Measurements from ENCODE around the gene STPG1. TPM values are rescaled to one million over a fixed set of nuclear protein-coding genes. Genes with fewer than 3 reads are reported as not detected.

The STPG1 gene
- total and polyA plus RNA-seq, 2 of the 13 experiments (the other 11 are each of a cell fraction or from before 2014, with no cell fraction given): 3.4 to 4.3 TPM

DNA sequence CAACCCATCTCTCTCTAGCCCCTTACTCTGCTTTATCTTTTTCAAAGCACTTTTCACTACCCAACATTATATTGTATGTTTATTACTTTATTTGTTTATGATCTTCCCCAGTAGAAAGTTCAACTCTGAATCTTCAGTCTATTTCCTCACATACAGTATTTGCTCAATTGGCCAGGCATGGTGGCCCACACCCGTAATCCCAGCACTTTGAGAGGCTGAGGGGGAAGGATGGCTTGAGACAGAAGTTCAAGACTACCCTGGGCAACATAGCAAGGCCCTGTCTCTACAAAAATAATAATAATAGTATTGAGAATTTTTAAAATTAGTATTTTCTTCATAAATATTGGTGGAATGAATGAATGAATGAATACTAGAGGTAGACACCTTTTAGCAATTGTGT lies 1.2 kb downstream of the STPG1 start:
- intact Hi-C loops (cut with micrococcal nuclease; ENCODE audit: unreplicated experiment) (loop anchor here (5.0 to 10.0 kb wide), 2 partner anchors 92 to 230 kb away; partner anchors contain the start of genes RCAN3 and SRRM1), in situ Hi-C loops (cut with HindIII; ENCODE audit: extremely low pct_ligation_motif_present, low pct_unique_long_range_greater_than_20kb) (no loop called here)
- Histone ChIP-seq H4K20me1 (ENCODE audit: insufficient read depth, low read length) (no peaks in the 10 kb centered on the region), H3K79me2 (ENCODE audit: insufficient read depth, low read length) (no peaks in the 10 kb centered on the region), H3K4me1 (ENCODE audit: insufficient read depth, low read length) (peaks cover 46% of the 10 kb centered on the region), H3K36me3 (replicated peaks in 1 of 2; ENCODE audit: control insufficient read depth in 1 of 2, insufficient read depth in 2 of 2, low read length in 2 of 2) (no peaks in the 10 kb centered on the region), H3K4me2 (ENCODE audit: low read depth, low read length) (peak overlapping the region; percentile 93), H3K27ac (ENCODE audit: extremely low read length, insufficient read depth, low read length) (no peak overlapping the region), H3K9ac (ENCODE audit: insufficient read depth, low read depth, low read length) (no peak overlapping the region), H3K27me3 (ENCODE audit: control insufficient read depth in 1 of 2, insufficient read depth in 2 of 2, low read length in 2 of 2) (no peaks in the 10 kb centered on the region; a peak in 1 of 5 replicates), H2AFZ (ENCODE audit: low read length) (no peak overlapping the region), H3K4me3 (replicated peaks in 1 of 3; ENCODE audit: insufficient read depth in 1 of 3, low read depth in 2 of 3, low read length in 3 of 3) (no peak overlapping the region; a peak in 1 of 6 replicates), H3K9me3 (ENCODE audit: low read length) (no peaks in the 10 kb centered on the region)
- ATAC-seq (no peak), DNase-seq (ENCODE audit: low spot score) (no peak), FAIRE-seq (no peak)
- WGBS (ENCODE audit: low lambda C conversion rate): 68% methylated on average over 1 of the region's 1 CpG
- ChIA-PET POLR2A (no interaction called here), CTCF (ENCODE audit: low intra/inter-chr PET ratio, low total read pairs) (no interaction called here)
- BruUV-seq (replicated peaks): no TSS peak
- TF ChIP-seq ZNF816 (CRISPR knock-in tag; IDR thresholded peaks at IDR 0.05; ENCODE audit: borderline replicate concordance): 0 out of 2 replicates have a peak, but pooled peaks have one; percentile 1
- TF ChIP-seq, protein P1, sequence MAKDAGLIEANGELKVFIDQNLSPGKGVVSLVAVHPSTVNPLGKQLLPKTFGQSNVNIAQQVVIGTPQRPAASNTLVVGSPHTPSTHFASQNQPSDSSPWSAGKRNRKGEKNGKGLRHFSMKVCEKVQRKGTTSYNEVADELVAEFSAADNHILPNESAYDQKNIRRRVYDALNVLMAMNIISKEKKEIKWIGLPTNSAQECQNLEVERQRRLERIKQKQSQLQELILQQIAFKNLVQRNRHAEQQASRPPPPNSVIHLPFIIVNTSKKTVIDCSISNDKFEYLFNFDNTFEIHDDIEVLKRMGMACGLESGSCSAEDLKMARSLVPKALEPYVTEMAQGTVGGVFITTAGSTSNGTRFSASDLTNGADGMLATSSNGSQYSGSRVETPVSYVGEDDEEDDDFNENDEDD (CRISPR knock-in tag; IDR thresholded peaks at IDR 0.05; ENCODE audit: borderline replicate concordance): no peak

DNA sequence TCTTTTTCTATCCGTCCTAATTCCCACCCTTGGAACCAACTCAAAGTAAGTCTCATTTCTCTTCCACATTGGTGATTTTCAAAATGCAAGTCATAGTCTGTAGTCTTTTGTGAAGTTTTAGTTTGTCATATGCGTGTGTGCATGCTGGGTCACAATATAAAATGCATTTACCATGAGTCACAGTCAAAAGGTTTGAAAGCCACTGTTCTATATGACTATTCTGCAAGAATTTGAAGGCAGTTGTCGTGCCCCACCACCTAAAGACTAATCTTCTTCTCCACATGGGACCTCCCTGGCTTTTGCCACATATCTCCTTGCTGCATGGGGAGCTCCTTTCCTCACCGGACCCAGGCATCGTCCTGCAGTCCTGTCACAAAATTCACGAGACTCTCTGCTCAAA lies 1.6 kb downstream of the STPG1 start:
- TF ChIP-seq RELA (CRISPR knock-in tag; IDR thresholded peaks at IDR 0.05) (no peak), CREB1 (IDR thresholded peaks at IDR 0.05) (0 out of 2 replicates have a peak, but pooled peaks have one; percentile 2), CREB1 (CRISPR knock-in tag; IDR thresholded peaks at IDR 0.05) (no peak), KDM1A (CRISPR knock-in tag; IDR thresholded peaks at IDR 0.05) (no peak), NFE2L2 (IDR thresholded peaks at IDR 0.05; ENCODE audit: low read length) (0 out of 2 replicates have a peak, but pooled peaks have one; percentile 18), RBFOX2 (IDR thresholded peaks at IDR 0.05; ENCODE audit: low read depth, low read length) (no peak), ZNF660 (CRISPR knock-in tag; IDR thresholded peaks at IDR 0.05; ENCODE audit: borderline replicate concordance, low read depth) (no peak), MAFG (CRISPR knock-in tag; IDR thresholded peaks at IDR 0.05) (no peak)
- TF ChIP-seq, protein P2, sequence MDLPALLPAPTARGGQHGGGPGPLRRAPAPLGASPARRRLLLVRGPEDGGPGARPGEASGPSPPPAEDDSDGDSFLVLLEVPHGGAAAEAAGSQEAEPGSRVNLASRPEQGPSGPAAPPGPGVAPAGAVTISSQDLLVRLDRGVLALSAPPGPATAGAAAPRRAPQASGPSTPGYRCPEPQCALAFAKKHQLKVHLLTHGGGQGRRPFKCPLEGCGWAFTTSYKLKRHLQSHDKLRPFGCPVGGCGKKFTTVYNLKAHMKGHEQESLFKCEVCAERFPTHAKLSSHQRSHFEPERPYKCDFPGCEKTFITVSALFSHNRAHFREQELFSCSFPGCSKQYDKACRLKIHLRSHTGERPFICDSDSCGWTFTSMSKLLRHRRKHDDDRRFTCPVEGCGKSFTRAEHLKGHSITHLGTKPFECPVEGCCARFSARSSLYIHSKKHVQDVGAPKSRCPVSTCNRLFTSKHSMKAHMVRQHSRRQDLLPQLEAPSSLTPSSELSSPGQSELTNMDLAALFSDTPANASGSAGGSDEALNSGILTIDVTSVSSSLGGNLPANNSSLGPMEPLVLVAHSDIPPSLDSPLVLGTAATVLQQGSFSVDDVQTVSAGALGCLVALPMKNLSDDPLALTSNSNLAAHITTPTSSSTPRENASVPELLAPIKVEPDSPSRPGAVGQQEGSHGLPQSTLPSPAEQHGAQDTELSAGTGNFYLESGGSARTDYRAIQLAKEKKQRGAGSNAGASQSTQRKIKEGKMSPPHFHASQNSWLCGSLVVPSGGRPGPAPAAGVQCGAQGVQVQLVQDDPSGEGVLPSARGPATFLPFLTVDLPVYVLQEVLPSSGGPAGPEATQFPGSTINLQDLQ (CRISPR knock-in tag; IDR thresholded peaks at IDR 0.05): no peak
- in situ Hi-C loops (cut with HindIII; ENCODE audit: extremely low pct_ligation_motif_present, low pct_unique_long_range_greater_than_20kb): no loop called here
- Histone ChIP-seq H3K4me2 (ENCODE audit: low read depth, low read length) (no peak overlapping the region), H3K9me3 (ENCODE audit: low read length) (no peaks in the 10 kb centered on the region), H3K4me1 (ENCODE audit: insufficient read depth, low read length) (peaks cover 42% of the 10 kb centered on the region), H3K9ac (ENCODE audit: insufficient read depth, low read depth, low read length) (no peak overlapping the region), H3K27me3 (ENCODE audit: control insufficient read depth in 1 of 2, insufficient read depth in 2 of 2, low read length in 2 of 2) (no peaks in the 10 kb centered on the region; a peak in 1 of 5 replicates), H4K20me1 (ENCODE audit: insufficient read depth, low read length) (no peaks in the 10 kb centered on the region), H3K27ac (ENCODE audit: extremely low read length, insufficient read depth, low read length) (no peak overlapping the region), H3K79me2 (ENCODE audit: insufficient read depth, low read length) (no peaks in the 10 kb centered on the region), H3K4me3 (replicated peaks in 1 of 3; ENCODE audit: insufficient read depth in 1 of 3, low read depth in 2 of 3, low read length in 3 of 3) (no peak overlapping the region), H3K36me3 (replicated peaks in 1 of 2; ENCODE audit: control insufficient read depth in 1 of 2, insufficient read depth in 2 of 2, low read length in 2 of 2) (no peaks in the 10 kb centered on the region), H2AFZ (ENCODE audit: low read length) (no peak overlapping the region)
- DNase-seq (ENCODE audit: low spot score): no peak
- ATAC-seq: no peak
- ChIA-PET CTCF (ENCODE audit: low intra/inter-chr PET ratio, low total read pairs) (no interaction called here), POLR2A (no interaction called here)
- no TSS peak for BruUV-seq (replicated peaks)
- 90% methylated on average over 6 of the region's 6 CpGs for WGBS (ENCODE audit: low lambda C conversion rate)
- no peak for FAIRE-seq
- intact Hi-C loops (cut with micrococcal nuclease; ENCODE audit: unreplicated experiment): loop anchor here (5.0 to 10.0 kb wide), 2 partner anchors 93 to 230 kb away; partner anchors contain the start of genes RCAN3 and SRRM1

Measured in HepG2 (cell line).